Measurements from ENCODE around the gene PUM1.

- TF ChIP-seq, protein P1, sequence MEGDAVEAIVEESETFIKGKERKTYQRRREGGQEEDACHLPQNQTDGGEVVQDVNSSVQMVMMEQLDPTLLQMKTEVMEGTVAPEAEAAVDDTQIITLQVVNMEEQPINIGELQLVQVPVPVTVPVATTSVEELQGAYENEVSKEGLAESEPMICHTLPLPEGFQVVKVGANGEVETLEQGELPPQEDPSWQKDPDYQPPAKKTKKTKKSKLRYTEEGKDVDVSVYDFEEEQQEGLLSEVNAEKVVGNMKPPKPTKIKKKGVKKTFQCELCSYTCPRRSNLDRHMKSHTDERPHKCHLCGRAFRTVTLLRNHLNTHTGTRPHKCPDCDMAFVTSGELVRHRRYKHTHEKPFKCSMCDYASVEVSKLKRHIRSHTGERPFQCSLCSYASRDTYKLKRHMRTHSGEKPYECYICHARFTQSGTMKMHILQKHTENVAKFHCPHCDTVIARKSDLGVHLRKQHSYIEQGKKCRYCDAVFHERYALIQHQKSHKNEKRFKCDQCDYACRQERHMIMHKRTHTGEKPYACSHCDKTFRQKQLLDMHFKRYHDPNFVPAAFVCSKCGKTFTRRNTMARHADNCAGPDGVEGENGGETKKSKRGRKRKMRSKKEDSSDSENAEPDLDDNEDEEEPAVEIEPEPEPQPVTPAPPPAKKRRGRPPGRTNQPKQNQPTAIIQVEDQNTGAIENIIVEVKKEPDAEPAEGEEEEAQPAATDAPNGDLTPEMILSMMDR (IDR thresholded peaks at IDR 0.05) = no peak
- no peak for TF ChIP-seq POLR2A (IDR thresholded peaks at IDR 0.05)
Measured at GRCh38 chr1:30923597-30923996, 141.9 kb downstream of the PUM1 start.

All from right lobe of liver (tissue), 4 donors.